T-helper 1 cell treated with Interleukin-12 subunit alpha and Interleukin-12 subunit beta and Interleukin-4 antibody, amounts not matched to agents 30 ng/mL and 1 ng/mL, for 36 hours (primary cell): ENCODE measurements around the gene GPR107. TPM values are rescaled to one million over a fixed set of nuclear protein-coding genes. Genes with fewer than 3 reads are reported as not detected.

Experiments
- intact Hi-C: fragments of 100-400 bp; cut with micrococcal nuclease; formaldehyde crosslinking; loops from one replicate; pipeline ENCODE4 v1.15.1; 2024
- total RNA-seq: library from RNA; stranded (reverse); gene quantifications from 2 replicates; pipeline ENCODE4 v1.2.3, GENCODE V29; 2022

The GPR107 gene
- total RNA-seq, 1 donor from 2014 or later = 25.3 TPM

GRCh38 chr9:130128733-130129431, 75.2 kb downstream of the GPR107 start:
- intact Hi-C loops = loop anchor here (1.0 to 2.0 kb wide), 5 partner anchors 22 to 241 kb away; no protein-coding TSS in a partner anchor

- intact Hi-C loops = loop anchor here (1.0 to 2.0 kb wide), 2 partner anchors 91 to 114 kb away; no protein-coding TSS in a partner anchor
Measured at GRCh38 chr9:130129432-130130061, 75.8 kb downstream of the GPR107 start.

GRCh38 chr9:130132746-130133145, 79.0 kb downstream of the GPR107 start:
- intact Hi-C loops = no loop called here

GRCh38 chr9:130137081-130137640, 83.5 kb downstream of the GPR107 start:
- intact Hi-C loops = no loop called here

GRCh38 chr9:130137641-130138081, 84.0 kb downstream of the GPR107 start:
- intact Hi-C loops = no loop called here

- intact Hi-C loops = no loop called here
Measured at GRCh38 chr9:130138171-130138653, 84.5 kb downstream of the GPR107 start.

GRCh38 chr9:130138791-130139190, 85.1 kb downstream of the GPR107 start:
- intact Hi-C loops = no loop called here

- intact Hi-C loops = no loop called here
Measured at GRCh38 chr9:130139251-130139650, 85.5 kb downstream of the GPR107 start.

GRCh38 chr9:130140706-130141105, 87.0 kb downstream of the GPR107 start:
- intact Hi-C loops = no loop called here

- intact Hi-C loops = no loop called here
Measured at GRCh38 chr9:130142056-130142455, 88.3 kb downstream of the GPR107 start.

- intact Hi-C loops = no loop called here
Measured at GRCh38 chr9:130142641-130143040, 88.9 kb downstream of the GPR107 start.

- intact Hi-C loops = no loop called here
Measured at GRCh38 chr9:130143279-130143893, 89.7 kb downstream of the GPR107 start.

GRCh38 chr9:130143958-130144366, 90.3 kb downstream of the GPR107 start:
- intact Hi-C loops = no loop called here

- intact Hi-C loops = no loop called here
Measured at GRCh38 chr9:130144703-130145102, 91.0 kb downstream of the GPR107 start.

- intact Hi-C loops = no loop called here
Measured at GRCh38 chr9:130145658-130146057, 92.0 kb downstream of the GPR107 start.

GRCh38 chr9:130147198-130147597, 93.5 kb downstream of the GPR107 start:
- intact Hi-C loops = no loop called here

GRCh38 chr9:130147910-130148309, 94.2 kb downstream of the GPR107 start:
- intact Hi-C loops = no loop called here

GRCh38 chr9:130149031-130149430, 95.3 kb downstream of the GPR107 start:
- intact Hi-C loops = no loop called here

- intact Hi-C loops = no loop called here
Measured at GRCh38 chr9:130149654-130150286, 96.1 kb downstream of the GPR107 start.

GRCh38 chr9:130150779-130151382, 97.2 kb downstream of the GPR107 start:
- intact Hi-C loops = no loop called here

GRCh38 chr9:130154816-130155215, 101.1 kb downstream of the GPR107 start:
- intact Hi-C loops = no loop called here
